GM04503 (cell line): Measurements from ENCODE around the gene BCAM.
"Not testable (repeated sequence)": the region's sequence is repeated elsewhere in the genome, so short reads cannot be mapped to it uniquely, and the experiment has no call there.

Experiments
- DNase-seq: peaks from one replicate; pipeline ENCODE4 v3.0.0-alpha.2; 2012; ENCODE audit warnings: low read depth

The BCAM gene

DNA sequence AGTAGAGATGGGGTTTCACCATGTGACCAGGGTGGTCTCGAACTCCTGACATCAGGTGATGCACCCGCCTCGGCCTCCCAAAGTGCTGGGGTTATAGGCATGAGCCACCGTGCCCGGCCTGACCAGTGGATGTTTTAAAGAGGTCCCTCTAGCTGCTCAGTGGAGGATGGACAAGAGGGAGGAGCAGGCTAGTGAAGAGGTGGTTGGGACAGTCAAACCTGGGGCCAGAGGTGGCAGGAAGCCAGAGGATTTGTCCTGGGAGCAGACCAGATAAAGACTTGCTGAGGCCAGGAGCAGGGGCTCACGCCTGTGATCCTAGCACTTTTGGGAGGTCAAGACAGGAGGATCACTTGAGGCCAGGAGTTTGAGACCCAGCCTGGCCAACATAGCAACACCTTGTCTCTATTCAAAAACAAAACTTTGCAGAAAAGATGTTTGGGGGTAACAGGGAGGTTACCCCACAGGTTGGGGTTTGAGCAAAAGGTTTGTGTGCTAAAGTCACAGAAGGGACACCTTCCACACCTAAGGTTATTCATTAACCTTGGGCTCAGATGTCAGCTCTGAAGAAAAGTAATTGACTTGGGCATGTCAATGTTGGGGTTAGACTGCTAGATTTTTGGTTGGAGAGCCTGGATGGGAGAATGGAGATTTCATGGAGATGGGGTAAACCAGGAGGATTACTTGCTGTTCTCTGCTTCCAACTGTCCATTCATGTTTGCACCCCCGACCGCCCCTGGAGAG is 9.0 kb downstream of the BCAM start:
- no peak for DNase-seq

- DNase-seq, result no peak
Observed at GRCh38 chr19:44818466-44819031, 9.6 kb downstream of the BCAM start.

DNA sequence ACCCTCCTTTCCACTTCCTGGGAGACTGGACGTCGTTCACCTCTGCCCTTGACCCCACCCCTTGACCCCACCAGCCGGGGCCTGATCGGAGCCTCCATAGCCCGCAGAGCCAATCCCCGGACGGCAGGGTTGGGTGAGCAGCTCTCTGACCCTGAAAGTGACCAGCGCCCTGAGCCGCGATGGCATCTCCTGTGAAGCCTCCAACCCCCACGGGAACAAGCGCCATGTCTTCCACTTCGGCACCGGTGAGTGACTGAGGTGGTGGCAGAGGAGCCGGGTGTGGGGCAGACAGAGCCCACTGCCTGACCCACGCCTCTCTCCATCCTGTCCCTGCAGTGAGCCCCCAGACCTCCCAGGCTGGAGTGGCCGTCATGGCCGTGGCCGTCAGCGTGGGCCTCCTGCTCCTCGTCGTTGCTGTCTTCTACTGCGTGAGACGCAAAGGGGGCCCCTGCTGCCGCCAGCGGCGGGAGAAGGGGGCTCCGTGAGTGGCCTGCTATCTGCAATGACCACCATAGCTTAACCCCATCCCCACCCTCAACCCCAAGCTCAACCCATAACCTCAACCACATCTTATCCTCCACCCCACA is 10.4 kb downstream of the BCAM start:
- no peak for DNase-seq

DNA sequence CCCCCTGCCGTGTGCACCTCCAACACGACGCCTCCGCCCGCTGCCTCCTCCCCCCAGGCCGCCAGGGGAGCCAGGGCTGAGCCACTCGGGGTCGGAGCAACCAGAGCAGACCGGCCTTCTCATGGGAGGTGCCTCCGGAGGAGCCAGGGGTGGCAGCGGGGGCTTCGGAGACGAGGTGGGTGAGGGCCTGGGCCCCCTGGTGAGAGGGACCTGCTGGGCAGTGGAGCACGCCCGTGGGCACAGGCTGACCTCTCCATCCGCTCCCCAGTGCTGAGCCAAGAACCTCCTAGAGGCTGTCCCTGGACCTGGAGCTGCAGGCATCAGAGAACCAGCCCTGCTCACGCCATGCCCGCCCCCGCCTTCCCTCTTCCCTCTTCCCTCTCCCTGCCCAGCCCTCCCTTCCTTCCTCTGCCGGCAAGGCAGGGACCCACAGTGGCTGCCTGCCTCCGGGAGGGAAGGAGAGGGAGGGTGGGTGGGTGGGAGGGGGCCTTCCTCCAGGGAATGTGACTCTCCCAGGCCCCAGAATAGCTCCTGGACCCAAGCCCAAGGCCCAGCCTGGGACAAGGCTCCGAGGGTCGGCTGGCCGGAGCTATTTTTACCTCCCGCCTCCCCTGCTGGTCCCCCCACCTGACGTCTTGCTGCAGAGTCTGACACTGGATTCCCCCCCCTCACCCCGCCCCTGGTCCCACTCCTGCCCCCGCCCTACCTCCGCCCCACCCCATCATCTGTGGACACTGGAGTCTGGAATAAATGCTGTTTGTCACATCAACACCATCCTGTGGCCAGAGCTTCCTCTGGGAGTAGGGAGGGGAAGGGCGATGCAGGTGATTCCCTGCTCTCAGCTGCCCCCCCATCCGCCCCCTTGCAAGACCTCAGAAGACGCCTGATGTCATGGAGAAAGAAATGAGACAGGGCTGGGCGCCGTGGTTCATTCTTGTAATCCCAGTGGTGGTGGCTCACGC is 12.0 kb downstream of the BCAM start:
- no peak for DNase-seq

DNA sequence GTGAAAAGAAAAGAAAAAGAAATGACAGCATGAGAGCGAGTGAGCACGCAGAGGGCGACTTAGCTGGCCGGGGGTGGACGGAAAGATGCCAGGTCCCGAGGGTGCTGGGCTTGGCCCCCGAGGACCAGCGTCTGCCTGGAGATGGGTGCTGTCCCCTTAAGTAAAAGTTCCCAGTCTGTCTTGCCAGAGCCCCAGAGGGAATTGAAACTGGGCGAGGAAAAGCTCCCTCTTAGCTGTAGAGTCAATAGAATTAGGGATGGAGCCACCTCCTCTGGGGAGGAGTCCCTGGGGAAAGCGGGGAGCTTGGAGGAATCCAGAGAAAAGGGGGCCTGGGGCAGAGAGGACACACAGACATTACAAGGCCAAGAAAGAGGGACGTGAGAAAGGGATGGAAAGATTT is 13.3 kb downstream of the BCAM start:
- DNase-seq, result no peak

DNA sequence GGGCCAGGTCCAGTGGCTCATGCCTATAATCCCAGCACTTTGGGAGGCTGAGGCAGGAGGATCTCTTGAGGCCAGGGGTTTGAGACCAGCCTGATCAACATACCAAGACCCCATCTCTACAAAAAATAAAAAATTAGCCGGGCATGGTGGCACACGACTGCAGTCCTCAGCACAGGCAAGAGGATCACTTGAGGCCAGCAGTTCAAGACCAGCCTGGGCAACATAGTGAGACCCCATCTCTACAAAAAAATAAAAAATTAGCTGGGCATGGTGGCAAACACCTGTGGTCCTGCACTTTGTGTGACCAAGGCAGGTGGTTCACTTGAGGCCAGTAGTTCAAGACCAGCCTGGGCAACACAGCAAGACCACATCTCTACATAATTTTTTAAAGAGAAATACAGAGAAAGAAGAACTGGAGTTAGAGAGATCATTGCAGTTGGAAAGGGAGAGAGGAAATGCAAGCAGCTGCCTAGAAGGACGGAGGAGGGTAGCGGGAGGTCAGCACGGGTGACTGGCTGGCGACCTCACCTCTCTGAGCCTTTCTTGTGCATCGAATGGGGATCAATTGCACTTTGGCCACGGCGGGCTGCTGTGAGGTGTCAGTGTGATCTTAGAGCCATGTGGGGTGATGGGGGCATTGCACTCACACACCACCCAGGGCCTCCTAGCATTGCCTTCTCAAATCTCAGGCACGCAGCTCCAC is 13.9 kb downstream of the BCAM start:
- no peak for DNase-seq

DNA sequence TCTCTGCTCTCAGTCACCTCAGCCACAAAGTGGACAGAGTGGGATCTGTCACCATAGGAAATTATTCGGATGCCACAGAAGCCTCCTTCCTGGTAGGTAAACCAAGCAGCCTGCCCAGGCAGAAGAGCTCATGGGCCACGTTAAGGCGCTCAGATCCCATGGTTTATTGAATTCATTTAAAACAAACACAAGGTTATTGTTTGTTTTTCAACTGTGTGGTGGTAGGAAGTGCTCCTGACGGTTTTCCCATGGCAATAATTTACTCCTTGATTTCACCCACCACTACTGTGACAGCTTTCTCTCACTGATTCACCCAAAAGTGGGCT is 14.4 kb downstream of the BCAM start:
- no peak for DNase-seq

DNA sequence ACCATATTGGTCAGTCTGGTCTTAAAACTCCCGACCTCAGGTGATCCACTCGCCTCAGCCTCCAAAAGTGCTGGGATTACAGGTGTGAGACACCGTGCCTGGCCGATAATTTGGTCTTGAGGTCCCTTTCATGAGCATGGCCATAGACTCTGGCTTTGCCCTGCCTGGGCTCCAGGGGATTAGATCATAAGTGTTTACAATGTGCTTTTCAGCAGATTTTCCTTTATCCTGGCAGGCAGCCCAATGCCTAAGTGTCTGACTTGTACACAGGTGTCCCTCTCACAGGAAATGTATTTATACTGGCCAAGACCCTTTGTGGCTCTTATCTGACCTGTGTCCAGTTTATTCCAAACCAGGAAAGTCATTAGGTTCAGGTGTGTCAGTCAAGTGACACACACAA is 15.9 kb downstream of the BCAM start:
- DNase-seq, result no peak

DNA sequence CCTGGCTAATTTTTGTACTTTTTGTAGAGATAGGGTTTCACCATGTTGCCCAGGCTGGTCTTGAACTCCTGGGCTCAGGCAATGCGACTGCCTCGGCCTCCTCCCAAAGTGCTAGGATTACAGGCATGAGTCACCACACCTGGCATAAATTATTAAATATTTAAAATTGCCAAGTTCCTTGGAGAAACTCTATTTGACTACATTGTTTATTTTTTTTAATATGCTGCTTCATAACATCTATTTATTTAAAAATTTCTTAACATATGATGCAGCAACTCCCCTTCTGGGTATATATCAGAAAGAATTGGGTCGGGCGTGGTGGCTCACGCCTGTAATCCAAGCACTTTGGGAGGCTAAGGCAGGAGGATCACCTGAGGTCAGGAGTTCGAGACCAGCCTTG is 24.0 kb downstream of the BCAM start:
- DNase-seq, result not testable (repeated sequence)

GRCh38 chr19:44834399-44834798 is 25.5 kb downstream of the BCAM start:
- DNase-seq, result not testable (repeated sequence)

GRCh38 chr19:44839276-44839675 is 30.4 kb downstream of the BCAM start:
- no peak for DNase-seq

DNA sequence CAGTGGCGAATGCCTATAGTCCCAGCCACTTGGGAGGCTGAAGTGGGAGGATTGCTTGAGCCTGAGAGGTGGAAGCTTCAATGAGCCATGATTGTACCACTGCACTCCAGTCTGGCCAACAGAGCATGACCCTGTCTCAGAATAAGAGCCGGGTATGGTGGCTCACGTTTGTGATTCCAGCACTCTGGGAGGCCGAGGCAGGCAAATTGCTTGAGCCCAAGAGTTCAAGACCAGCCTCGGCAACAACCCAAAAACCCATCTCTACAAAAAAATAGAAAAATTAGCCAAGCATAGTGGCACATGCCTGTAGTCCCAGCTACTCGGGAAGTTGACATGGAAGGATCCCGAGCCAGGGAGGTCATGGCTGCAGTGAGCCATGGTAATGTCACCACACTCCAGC is 31.9 kb downstream of the BCAM start:
- no peak for DNase-seq

- DNase-seq, result no peak
Observed at GRCh38 chr19:44841231-44841630, 32.3 kb downstream of the BCAM start.

DNA sequence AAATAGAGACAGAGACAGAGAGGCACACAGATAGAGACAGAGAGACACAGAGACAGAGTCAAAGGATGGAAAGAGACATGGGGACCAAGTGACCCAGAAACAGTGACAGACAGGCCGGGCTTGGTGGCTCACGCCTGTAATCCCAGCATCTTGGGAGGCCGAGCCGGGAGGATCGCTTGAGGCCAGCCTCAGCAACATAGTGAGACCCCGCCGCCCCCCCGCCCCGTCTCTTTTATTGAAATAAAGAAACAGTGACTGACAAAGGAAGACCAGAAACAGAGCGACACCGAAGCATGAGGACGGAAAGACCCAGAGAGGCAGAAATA is 36.3 kb downstream of the BCAM start:
- no peak for DNase-seq

DNA sequence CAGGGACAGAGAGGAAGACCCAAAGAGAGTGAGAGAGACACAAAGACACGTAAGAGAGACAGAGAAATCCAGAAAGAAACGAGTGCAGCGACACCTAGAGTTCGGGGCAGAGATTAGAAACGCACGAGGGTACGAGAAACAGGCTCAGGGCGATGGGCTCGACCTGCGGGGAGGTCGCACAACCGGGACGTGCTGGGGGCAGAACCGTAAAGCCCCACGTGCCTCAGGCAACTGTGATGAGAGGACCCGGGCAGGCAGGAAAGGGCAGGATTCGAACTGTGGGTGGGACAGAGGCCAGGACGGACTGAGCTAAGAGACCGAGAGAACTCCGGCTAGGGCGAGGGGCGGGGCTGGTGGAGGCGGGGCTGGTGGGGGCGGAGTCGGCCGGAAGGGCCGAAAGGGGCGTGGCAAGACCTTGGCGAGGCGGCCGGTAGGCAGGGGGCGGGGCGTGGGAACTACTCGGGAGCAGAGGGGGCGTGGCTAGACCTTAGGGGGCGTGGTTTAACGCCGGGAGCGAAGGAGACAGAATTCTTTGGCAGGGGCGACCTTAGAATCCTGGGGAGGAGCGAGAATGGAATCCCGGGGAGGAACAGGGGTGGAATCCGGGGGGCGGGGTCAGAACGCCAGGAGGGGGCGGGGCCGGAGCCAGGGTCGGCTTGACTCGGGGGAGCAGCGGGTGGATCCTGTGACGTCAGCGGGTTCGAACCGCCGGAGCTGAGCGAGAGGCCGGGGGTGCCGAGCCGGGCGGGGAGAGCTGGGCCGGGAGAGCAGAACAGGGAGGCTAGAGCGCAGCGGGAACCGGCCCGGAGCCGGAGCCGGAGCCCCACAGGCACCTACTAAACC is 36.9 kb downstream of the BCAM start, which contains the start of gene NECTIN2:
Gene NECTIN2, plus strand, starts transcription at position 686 of the 843 bp plus-strand sequence. CDS start 229 bp downstream, outside the sequence.
- DNase-seq, result peak; percentile 84

GRCh38 chr19:44846455-44847143 is 37.7 kb downstream of the BCAM start:
- no peak for DNase-seq

DNA sequence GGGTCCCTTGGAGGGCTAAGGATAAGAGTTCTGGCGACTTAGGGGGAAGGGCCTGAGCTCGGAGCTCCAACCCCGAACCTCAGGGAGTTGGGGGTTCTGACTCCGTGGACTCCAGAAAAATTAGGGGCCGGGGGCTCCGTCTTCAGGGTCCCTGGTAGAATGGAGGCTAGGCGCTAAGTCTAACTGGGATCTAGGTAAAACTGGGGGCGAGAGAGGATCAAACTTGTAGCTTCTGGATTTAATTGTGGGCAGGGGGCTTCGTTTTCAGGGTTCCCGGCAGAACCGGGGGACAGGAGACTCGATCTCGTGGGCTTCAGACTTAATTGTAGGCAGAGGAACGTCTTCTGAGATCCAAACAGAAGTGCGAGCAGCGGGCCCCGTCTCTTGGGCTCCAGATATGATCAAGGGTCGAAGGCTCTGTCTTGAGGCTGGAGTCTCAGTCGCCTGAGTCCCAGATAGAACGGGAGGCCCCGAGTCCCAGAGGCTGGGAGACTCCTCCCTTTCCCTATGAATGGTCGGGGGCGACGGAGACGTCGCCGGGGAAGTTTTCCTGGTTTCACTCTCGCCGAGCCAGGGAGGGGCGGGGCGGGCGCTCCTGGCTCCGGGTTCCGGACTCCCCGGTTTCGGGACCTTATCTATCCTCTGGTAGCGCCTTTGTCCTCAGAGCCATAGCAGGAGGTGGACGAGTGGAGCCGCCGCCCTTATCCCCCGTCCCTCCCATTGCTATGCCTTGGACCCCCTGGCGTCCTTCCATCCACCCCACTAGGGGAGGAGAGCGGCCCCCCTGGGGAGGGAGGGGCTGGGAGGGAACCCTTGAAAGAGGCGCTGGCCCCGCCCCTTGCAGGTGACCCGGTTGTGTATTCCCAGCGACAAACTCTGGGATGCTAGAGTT is 38.5 kb downstream of the BCAM start:
- no peak for DNase-seq

DNA sequence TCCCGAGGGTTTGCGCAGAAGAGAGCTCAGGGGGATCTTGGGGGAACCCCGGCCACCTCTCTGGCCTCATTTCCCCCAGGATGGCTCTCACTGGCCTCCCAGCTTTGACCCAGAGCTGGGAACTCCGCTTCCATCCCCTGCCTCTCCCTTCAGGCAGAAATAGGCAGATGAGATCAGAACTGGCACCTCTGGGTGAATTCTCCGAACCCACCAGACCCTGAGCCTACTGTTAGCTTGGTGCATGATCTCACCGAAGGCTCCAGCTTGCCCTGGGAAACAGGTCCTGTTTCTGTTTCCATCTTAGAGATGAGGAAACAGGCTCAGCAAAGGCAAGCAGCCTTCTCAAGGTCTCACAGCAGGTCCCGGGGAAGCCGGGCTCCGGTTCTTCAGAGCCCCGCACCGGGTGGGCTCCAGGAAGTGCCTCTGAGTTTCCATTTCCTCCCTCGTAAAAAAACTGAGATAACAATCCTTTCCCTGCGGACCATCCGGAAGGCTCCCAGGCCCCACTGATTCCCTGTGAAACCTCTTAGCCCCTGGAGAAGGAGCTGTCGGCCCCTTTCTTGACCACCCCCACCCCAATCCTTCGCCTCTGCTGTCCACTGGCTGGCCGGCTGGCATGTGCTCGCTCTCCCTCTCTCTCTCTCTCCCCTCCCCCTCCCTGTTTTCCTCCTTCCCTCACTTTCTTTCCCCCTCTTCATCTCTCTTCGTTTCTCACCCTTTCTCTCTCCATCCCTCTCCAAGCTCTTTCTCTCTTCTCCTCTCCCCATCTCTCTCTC is 39.3 kb downstream of the BCAM start:
- no peak for DNase-seq
